HG02642 (cell line): ENCODE measurements around the gene TBC1D24.
"Not testable (repeated sequence)": the region's sequence is repeated elsewhere in the genome, so short reads cannot be mapped to it uniquely, and the experiment has no call there.

ENCODE experiments used
- ATAC-seq: cut with Tn5 transposase; IDR thresholded peaks from one replicate; pipeline ENCODE4 v1.9.1; 2021; ENCODE audit warnings: mild to moderate bottlenecking; ENCODE audit not compliant: unreplicated experiment, poor library complexity

The TBC1D24 gene

DNA sequence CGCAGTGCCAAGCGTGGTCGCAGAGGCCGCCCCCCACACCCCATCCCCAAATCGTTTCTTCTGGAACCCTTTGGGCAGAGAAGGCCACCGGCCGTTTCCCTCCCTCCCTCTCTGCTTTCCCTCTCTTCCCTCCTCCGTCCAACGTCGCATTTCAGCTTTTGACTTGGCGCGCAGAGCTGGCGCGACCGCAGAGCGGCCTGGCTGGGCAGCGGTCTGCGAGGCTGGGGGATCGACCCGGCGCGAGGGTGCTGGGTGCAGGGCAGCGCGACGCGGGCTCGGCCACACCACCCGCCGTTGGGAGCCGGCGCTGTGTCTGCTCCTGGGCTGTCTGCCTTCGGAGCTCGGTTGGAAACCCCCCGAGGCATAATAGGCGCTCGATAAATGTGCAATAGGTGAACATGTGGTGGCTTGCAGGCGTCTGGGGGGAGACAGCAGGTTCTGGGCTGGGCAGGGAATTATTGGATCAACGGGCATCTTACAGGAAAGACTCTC is 6.6 kb upstream of the TBC1D24 start:
- no peak for ATAC-seq

DNA sequence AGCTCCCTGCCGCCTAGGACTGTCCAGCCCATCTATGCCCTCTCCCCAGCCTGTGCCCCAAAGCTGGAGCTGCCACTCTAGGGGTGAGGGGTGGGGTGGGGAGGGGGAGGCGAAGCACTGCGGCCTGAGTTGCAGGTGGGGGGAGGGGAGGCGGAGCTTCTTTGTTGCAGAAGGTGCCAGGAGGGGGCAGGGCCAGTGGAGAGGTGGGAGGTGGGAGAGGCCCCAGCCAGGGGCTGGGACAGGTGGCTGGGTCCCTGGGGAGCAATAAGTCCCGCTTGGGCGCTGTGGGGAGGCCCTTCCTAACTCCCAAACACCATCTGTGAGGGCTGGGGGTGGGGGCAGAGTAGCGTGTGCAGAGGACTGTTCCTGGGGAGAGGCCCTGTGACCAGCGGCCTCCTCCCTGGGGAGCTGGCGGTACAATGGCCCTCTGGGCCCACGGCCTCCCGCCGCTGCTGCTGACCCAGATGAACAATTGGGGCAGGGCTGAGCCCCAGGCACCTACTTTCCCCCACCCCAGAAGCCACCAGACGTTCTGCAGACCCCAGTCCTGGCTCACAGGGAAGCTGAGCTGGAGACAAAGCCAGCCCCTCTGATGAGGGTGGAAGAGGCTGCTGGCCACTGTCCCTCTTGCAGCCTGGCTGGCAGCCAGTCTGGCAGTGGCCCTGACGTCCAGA is 6.1 kb upstream of the TBC1D24 start:
- peak; percentile 38 for ATAC-seq

DNA sequence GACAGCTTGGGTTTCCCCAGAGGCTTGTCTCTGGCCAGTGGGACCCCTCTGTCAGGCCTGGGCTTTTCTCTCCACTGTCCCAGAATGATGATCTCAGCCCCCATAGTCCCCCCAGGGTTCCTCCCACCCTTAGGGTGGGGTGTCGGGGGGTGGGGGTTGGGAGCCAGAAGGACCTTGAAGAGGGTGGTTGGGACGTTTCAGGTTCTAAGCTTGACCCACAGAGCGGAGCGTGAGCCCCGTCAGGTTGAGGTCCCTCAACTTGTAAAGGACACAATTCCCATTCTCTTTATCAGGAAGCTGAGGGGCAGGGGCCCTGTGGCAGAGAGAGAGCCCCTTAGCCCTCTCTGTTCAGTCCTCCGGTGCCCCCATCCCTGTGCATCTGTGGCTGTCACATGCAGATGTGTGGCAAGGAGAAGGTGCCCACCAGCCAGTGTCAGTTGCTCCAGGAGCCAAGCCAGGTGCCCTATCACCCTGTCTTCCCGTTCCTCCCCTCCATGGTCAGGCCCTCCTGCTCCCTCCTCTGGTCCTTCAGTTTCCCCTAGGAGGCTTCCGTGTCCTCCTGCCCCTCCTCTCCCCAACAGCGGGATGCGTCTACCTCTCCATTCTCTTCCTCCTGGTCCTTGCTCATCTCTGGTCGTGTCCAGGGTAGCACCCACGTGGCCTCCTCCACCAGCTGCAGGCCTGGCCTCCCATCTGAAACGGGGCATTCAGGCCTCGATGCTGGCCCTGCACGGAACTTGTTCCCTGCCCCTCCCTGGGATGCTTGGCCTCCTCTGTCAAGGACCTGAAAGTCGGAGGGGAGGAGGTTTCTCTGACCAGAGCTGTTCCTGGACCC is 5.3 kb upstream of the TBC1D24 start:
- no peak for ATAC-seq

DNA sequence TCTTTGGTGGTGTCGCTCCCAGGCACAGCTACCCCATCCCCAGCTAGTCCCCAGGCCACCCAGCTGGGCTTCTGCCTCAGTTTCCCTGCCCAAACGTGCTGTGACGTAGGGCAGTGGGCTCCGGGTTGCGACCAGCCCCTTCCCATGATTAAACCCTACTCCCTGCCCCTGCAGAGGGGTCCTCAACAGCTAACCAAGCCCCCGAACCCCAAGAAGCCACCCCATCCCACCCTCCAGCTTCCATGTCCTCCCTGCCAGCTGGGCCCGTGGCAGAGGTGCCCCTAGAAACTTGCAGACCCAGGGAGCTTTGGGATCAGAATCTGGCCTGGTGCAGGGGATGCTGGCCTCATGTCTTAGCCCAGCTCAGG is 4.7 kb upstream of the TBC1D24 start:
- ATAC-seq = no peak

DNA sequence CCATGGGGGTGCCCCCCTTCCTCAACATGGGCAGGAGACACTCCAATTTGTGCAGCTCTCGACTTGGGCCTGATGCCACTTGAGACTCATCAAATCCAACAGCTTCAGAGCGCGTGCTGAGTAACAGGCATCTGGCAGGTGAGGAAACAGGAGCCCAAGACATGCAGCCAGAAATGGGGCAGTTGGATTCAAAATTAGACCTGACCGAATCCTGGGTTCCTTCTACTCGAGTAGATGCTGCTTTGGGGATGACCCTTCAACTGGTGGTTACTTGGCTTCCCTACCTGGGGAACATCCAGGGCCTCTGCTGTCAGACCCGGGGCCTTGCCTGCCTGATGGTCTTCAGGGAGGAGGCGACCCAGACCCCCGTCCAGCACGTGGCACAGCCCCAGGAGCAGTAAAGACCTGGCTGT is 4.3 kb upstream of the TBC1D24 start:
- no peak for ATAC-seq

DNA sequence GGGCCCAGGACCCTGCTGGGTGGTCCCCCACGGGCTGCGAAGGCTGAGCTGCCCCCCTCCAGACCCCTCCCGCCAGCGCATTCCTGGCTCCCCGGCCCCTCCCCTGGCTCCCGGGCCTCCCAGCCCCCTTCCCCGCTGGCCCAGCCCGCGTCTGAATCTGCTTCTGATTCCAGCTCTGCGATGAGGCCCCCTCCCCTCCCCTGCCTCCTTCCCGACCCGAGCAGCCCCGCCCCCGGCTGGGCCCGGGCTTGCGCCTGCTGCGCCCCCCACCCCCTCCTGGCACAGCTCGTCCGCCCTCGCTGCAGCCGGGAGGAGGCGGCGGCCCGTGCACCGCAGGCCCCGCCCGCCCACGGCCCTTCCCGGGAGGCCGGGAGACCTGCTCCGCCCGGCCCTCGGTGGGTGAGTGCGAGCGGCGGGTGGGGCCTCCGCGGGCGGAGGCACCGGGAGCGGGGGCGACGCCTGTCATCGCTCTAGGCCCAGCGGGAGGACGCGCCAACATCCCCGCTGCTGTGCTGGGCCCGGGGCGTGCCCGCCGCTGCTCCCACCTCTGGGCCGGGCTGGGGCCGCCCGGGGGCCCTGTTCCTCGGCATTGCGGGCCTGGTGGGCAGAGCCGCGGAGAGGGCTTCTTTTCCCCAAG is 3.8 kb upstream of the TBC1D24 start, which contains the start of gene NTN3:
Gene NTN3 (plus strand): TSS at position 282 of the 637 bp plus-strand sequence. CDS start 405 bp downstream, outside the sequence.
- ATAC-seq = no peak

DNA sequence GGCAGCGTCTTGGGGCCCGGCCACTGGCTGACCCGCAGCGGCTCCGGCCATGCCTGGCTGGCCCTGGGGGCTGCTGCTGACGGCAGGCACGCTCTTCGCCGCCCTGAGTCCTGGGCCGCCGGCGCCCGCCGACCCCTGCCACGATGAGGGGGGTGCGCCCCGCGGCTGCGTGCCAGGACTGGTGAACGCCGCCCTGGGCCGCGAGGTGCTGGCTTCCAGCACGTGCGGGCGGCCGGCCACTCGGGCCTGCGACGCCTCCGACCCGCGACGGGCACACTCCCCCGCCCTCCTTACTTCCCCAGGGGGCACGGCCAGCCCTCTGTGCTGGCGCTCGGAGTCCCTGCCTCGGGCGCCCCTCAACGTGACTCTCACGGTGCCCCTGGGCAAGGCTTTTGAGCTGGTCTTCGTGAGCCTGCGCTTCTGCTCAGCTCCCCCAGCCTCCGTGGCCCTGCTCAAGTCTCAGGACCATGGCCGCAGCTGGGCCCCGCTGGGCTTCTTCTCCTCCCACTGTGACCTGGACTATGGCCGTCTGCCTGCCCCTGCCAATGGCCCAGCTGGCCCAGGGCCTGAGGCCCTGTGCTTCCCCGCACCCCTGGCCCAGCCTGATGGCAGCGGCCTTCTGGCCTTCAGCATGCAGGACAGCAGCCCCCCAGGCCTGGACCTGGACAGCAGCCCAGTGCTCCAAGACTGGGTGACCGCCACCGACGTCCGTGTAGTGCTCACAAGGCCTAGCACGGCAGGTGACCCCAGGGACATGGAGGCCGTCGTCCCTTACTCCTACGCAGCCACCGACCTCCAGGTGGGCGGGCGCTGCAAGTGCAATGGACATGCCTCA is 3.1 kb upstream of the TBC1D24 start:
- ATAC-seq = no peak

DNA sequence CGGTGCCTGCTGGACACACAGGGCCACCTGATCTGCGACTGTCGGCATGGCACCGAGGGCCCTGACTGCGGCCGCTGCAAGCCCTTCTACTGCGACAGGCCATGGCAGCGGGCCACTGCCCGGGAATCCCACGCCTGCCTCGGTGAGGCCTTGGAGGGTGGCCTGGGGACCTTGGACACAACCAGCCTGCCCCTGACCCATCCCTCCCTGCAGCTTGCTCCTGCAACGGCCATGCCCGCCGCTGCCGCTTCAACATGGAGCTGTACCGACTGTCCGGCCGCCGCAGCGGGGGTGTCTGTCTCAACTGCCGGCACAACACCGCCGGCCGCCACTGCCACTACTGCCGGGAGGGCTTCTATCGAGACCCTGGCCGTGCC is 2.5 kb upstream of the TBC1D24 start:
- ATAC-seq = no peak

DNA sequence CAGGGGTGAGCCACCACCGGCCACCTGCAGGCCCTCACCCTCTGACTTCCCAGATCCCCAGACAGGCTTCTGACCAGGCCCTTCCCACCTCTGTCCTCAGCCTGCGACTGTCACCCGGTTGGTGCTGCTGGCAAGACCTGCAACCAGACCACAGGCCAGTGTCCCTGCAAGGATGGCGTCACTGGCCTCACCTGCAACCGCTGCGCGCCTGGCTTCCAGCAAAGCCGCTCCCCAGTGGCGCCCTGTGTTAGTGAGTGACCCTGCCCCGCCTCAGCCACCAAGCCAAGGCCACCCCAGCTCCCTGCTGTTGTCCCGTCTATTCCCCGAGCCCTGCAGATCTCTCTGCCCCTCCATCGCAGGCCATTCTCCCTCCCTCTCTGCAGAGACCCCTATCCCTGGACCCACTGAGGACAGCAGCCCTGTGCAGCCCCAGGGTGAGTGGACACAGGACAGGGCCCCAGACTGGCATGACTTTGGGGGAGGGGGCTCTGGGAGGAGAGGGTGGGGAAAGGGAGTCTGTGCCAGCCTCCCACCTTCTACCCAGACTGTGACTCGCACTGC is 2.0 kb upstream of the TBC1D24 start:
- ATAC-seq = no peak

DNA sequence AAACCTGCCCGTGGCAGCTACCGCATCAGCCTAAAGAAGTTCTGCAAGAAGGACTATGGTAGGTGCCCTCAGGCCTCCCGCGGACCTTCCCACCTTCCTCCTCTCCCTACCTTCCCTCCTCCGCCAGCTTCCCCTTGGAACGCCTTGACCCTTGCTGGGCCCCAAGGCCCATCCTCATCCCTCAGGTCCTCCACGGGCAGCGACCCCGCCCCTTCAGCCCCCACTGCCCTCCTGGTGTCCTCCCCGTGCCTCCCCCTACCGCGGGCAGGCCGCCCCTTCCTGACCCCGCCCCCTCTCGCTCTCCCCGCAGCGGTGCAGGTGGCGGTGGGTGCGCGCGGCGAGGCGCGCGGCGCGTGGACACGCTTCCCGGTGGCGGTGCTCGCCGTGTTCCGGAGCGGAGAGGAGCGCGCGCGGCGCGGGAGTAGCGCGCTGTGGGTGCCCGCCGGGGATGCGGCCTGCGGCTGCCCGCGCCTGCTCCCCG is 1.4 kb upstream of the TBC1D24 start:
- ATAC-seq = no peak

DNA sequence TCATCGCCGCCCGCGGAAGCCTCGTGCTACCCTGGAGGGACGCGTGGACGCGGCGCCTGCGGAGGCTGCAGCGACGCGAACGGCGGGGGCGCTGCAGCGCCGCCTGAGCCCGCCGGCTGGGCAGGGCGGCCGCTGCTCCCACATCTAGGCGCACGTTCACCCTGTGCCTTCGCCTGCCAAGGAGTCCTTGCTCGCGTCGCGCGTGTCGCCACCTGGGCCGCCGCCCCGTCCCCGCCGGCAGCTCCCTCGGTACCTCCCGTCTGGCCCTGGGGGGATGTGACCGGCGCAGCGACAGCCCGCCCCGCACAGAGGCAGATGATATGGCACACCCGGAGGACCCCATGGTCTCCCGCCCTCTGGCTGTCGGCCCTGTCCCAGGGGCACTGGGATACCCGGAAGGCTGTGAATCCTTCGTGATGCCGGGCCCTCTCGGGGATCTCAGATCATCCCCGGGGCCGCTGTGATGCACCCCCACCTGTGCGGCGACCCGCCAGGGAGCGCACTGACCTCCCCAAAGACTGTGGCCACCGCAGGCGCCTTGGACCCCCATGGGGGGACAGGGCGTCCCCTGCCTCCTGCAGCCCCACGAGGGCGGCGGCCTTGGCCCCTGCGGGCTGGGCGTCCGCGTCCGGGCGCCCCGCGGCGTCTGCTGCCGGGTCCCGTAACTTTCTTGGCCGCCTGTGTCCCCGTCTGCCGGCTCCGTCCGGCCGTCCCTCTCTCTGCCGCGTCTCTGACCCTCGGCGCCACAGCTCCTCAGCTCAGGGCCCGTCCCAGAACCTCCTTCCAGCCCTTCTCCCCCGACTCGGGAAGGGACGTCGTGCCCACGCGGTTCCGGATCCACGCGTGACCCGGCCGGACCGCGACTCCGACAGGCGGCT is 689 bp upstream of the TBC1D24 start:
- ATAC-seq = peak; percentile 32

DNA sequence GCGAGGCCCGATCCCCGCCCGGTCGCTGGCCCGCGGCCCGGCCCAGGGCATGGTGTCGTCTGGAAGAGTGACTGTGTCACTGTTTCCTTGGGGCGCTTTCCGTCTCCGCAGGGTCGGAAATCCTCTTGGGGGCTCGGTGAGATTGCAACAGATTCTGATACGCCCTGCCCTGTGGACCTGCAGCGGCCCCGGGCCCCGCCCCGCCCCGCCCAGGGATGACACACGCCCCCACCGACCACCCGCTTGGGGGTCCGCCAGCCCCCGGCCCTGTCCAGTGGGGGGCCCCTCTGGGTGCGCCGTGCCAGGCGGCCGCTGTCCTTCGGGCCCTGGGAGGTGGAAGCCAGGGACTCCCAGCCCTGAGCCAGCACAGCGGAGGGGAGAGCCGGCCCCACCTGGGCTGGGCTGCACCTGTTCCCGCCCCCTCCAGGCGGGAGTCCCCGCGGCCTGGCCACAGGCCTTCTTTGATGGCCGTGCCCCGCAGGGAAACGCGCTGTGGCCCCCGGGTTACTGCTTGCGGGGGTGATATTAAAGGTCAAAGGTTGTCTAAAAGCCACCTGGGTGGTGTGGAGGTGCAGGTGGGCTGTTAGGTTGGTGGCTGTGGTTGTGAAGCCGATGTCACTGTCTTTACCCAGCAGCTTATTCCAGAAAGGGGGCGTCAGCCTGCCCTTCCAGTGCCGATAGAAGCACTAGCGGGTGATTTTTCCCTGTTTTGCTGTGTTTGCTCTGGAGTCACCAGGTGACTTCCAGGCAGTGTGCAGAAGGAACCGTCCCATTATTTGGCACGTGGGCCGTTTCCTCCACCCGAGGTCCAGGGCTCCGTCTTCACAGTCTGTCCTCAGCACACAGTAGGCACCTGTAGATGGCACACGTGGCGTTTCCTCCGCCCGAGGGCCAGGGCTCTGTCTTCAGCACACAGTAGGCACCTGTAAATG is 752 bp downstream of the TBC1D24 start:
- ATAC-seq = peak; percentile 7

DNA sequence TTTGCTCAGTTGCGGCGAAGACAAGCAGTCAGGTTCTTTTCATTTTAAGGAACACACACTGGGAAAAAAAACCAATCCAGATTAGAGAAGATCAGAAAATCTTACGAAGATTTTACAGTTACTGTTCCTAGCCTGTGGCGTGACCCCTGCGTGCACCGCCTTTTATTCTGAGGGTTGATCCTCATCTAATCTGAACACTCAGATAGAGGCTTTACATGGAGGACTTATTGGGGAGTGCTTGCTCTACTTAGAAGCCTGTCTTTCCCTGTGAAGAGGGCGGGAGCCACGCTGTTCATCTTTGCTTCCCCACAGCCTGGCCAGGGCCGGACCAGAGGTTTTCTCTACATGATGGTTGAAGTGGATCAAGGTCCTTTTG is 1.4 kb downstream of the TBC1D24 start:
- no peak for ATAC-seq

DNA sequence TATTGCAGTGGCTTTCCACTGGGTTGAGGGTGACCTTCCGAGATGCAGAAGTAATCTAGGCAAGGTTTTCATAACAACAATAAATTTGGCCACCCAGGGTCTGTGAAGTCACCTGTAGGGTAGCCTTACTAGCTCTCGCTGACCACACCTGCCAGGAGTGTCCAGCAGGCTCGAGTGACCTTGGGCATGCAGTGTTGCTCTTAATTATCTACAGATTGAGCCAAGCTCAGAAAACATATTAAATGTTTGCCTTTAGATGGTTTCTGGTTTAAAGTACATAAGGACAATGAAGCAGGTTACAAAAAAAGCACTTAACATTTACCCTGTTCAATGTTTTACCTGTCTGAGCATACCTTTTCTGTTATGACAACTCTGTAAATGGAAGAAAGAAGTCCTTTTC is 1.8 kb downstream of the TBC1D24 start:
- ATAC-seq = no peak

DNA sequence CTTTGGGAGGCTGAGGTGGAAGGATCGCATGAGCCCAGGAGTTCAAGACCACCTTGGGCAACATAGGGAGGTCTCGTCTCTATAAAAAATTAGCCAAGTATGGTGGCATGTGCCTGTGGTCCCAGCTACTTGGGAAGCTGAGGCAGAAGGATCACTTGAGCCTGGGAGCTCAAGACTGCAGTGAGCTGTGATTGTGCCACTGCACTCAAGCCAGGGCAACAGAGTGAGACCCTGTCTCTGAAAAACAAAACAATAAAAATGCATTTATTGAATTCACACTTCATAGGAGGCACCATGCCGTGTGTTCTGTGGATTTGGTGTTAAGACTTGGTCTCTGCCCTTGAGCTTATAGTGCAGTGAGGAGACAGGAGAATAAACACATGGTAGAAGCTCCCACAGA is 2.4 kb downstream of the TBC1D24 start:
- ATAC-seq = no peak

DNA sequence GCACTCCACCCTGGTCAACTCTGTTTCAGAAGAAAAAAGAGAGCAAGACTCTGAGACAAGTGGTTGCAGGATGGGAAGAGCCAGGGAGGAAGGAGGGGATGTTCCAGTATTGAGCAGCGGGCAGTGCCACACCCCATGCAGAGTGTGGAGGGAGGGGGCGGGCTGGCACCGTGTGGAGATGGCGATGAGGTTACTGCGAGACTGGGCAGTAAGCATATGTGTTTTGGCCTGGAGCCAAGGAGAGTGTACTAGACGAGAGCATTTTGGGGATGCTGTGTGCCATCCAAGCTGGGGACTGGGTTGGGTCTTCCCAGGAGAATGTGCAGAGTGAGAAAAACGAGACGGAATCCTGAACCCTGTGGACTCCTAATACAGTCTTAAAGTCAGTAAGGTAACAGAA is 3.4 kb downstream of the TBC1D24 start:
- ATAC-seq = no peak

DNA sequence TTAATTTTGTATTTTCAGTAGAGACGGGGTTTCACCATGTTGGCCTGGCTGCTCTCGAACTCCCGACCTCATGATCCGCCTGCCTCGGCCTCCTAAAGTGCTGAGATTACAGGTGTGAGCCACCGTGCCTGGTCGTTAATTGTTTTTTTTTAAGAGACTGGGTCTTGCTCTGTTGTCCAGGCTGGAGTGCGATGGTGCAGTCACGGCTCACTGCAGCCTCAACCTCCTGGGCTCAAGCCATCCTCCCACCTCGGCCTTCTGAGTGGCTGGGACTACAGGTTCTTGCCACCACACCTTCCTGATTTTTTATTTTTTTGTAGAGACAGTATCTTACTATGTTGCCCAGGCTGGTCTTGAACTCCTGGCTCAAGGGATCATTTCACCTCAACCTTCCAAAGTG is 5.1 kb downstream of the TBC1D24 start:
- ATAC-seq = not testable (repeated sequence)

DNA sequence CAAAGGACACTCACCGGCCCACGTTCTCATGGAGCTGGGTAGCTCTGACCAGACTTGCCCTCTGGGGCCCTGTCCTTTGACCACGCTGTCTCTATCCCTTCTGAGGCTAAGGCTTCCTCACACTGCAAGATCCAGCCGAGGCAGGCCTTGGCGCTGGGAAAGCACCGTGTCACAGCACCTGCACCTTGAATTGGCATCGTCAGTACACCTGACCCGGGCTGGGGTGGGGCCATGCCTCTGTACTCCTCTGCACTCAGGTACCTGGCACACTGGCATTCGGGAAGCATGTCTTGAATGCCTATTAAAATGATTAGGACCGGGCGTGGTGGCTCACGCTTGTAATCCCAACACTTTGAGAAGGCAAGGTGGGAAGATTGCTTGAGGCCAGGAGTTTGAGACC is 6.0 kb downstream of the TBC1D24 start:
- ATAC-seq = no peak
